ENCODE measurements around the gene JRKL. TPM values are rescaled to one million over a fixed set of nuclear protein-coding genes. Genes with fewer than 3 reads are reported as not detected.

Gene JRKL
- total RNA-seq, 2 experiments from 2014 or later = 11.9 to 12.0 TPM

- H3K27ac Mint-ChIP-seq = no peak overlapping the region
Observed at GRCh38 chr11:96366024-96366423, 23.8 kb upstream of the JRKL start.

GRCh38 chr11:96367342-96367741, 22.5 kb upstream of the JRKL start:
- H3K27me3 Mint-ChIP-seq = no peaks in the 10 kb centered on the region
- H3K9me3 Mint-ChIP-seq = no peaks in the 10 kb centered on the region
- no peak overlapping the region for H3K4me3 Mint-ChIP-seq
- H3K27ac Mint-ChIP-seq = no peak overlapping the region
- CTCF ChIA-PET = no interaction called here
- H3K4me1 Mint-ChIP-seq = peaks cover 3% of the 10 kb centered on the region
- peaks cover 48% of the 10 kb centered on the region for H3K36me3 Mint-ChIP-seq (ENCODE audit: low read depth)
- POLR2A ChIA-PET = no interaction called here
- DNase-seq = no peak

More at GRCh38 chr11:96366024-96366423, 23.8 kb upstream of the JRKL start:
- no peak for DNase-seq
- Mint-ChIP-seq H3K9me3 (no peaks in the 10 kb centered on the region), H3K36me3 (ENCODE audit: low read depth) (peaks cover 43% of the 10 kb centered on the region), H3K4me1 (peaks cover 3% of the 10 kb centered on the region), H3K4me3 (no peak overlapping the region), H3K27me3 (no peaks in the 10 kb centered on the region)
- CTCF ChIA-PET = interaction anchor here (1.0 kb wide), 1 partner anchor 97 kb away, joined by 6 read pairs; no protein-coding TSS in a partner anchor
- POLR2A ChIA-PET = no interaction called here

GRCh38 chr11:96373826-96374225, 16.0 kb upstream of the JRKL start:
- ChIA-PET POLR2A (no interaction called here), CTCF (no interaction called here)
- H3K27ac Mint-ChIP-seq = no peak overlapping the region
- peaks cover 6% of the 10 kb centered on the region for H3K4me1 Mint-ChIP-seq
- no peaks in the 10 kb centered on the region for H3K27me3 Mint-ChIP-seq
- H3K4me3 Mint-ChIP-seq = no peak overlapping the region
- peaks cover 57% of the 10 kb centered on the region for H3K36me3 Mint-ChIP-seq (ENCODE audit: low read depth)
- no peak for DNase-seq
- no peaks in the 10 kb centered on the region for H3K9me3 Mint-ChIP-seq

DNA sequence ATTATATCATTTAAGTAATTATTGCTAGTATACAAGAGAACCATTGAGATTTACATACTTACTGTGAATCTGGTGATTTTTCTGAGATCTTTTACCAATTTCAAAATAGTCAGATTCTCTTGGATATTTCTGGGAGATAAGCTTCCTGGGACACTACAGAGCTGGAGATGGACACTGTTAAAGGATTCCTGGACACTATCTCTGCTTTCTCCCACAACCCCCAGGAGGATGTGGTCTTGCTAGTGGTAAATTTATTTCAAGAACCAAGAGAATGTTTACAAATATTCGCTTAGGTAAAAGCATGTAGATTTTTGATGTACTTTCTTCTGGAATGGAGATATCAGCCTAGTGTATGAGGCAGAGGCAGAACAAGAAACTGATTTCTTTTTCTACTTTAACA, 13.0 kb upstream of the JRKL start:
- H3K27me3 Mint-ChIP-seq = no peaks in the 10 kb centered on the region
- ChIA-PET POLR2A (no interaction called here), CTCF (no interaction called here)
- H3K9me3 Mint-ChIP-seq = no peaks in the 10 kb centered on the region
- H3K36me3 Mint-ChIP-seq (ENCODE audit: low read depth) = peaks cover 53% of the 10 kb centered on the region
- no peak for DNase-seq
- peaks cover 6% of the 10 kb centered on the region for H3K4me1 Mint-ChIP-seq
- no peak overlapping the region for H3K4me3 Mint-ChIP-seq
- H3K27ac Mint-ChIP-seq = no peak overlapping the region

GRCh38 chr11:96384156-96384555, 5.7 kb upstream of the JRKL start:
- H3K4me3 Mint-ChIP-seq = no peak overlapping the region
- peaks cover 51% of the 10 kb centered on the region for H3K36me3 Mint-ChIP-seq (ENCODE audit: low read depth)
- CTCF ChIA-PET = interaction anchor here (1.1 to 1.4 kb wide), 2 partner anchors 41 to 548 kb away, joined by 3 to 5 read pairs; partner anchors contain the start of gene MAML2

GRCh38 chr11:96385187-96385586, 4.6 kb upstream of the JRKL start:
- Mint-ChIP-seq H3K9me3 (no peaks in the 10 kb centered on the region), H3K27me3 (no peaks in the 10 kb centered on the region), H3K36me3 (ENCODE audit: low read depth) (peaks cover 46% of the 10 kb centered on the region)

More at GRCh38 chr11:96384156-96384555, 5.7 kb upstream of the JRKL start:
- no peak overlapping the region for H3K27ac Mint-ChIP-seq
- DNase-seq = no peak
- peaks cover 39% of the 10 kb centered on the region for H3K4me1 Mint-ChIP-seq
- POLR2A ChIA-PET = interaction anchor here (0.9 to 1.0 kb wide), 2 partner anchors 43 to 594 kb away, joined by 3 to 4 read pairs; partner anchors contain the start of genes CEP57 and FAM76B
- H3K27me3 Mint-ChIP-seq = no peaks in the 10 kb centered on the region
- no peaks in the 10 kb centered on the region for H3K9me3 Mint-ChIP-seq

DNA sequence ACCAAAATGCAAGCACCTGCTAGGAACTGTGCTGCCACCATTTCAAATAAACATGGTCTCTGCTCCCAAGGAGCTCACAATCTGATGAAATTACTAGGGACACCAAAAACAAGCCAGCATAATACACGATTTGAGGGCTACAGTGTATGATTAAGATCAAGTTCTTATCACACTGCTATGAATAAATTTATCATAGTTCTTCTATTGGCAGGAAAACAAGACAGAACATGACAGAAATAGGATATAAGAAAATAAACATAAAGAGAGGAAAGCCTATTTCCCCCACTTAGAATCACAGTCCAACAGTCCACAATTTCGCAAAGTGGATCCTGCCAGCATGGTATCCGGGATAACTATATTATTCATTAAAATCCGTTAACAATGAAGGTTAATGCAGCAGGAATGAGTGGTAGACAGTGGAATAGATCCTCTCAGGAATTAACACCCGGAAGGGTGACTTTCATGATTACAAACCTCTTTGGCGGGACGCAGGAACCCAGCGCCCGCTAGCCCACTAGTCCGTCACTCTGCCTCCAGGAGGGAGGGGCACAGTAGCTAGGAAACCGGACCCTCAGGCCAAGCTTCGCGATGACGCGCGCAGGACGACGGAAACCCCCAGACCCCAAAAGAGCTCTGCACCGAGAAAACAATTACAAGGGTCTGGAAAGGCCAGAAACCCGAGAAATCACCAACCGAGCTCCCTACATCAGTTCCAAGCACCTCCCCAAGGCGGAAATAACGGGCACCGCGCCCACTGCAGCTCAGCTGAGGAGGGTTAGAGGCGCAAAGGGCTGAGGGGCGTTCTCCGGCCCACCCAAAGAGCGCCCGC, 708 bp upstream of the JRKL start:
- CTCF ChIA-PET = interaction anchor here (0.6 to 4.6 kb wide), 13 partner anchors 48 to 599 kb away, joined by 3 to 83 read pairs (median 5); partner anchors contain the start of genes CEP57, FAM76B and MAML2
- Mint-ChIP-seq H3K36me3 (ENCODE audit: low read depth) (peaks cover 48% of the 10 kb centered on the region), H3K4me3 (peak overlapping the region; percentile 85), H3K27ac (peak overlapping the region; percentile 81), H3K4me1 (peaks cover 58% of the 10 kb centered on the region), H3K27me3 (no peaks in the 10 kb centered on the region), H3K9me3 (no peaks in the 10 kb centered on the region)
- DNase-seq = no peak
- POLR2A ChIA-PET = interaction anchor here (0.7 to 3.5 kb wide), 31 partner anchors 9 to 1321 kb away, joined by 3 to 110 read pairs (median 5); partner anchors contain the start of genes CEP57, ENDOD1, FAM76B and MAML2

More at GRCh38 chr11:96385187-96385586, 4.6 kb upstream of the JRKL start:
- Mint-ChIP-seq H3K4me3 (no peak overlapping the region), H3K4me1 (peaks cover 39% of the 10 kb centered on the region), H3K27ac (no peak overlapping the region)
- ChIA-PET CTCF (no interaction called here), POLR2A (interaction anchor here (1.0 to 1.4 kb wide), 2 partner anchors 44 to 596 kb away, joined by 3 read pairs; partner anchors contain the start of gene FAM76B)
- DNase-seq = no peak

DNA sequence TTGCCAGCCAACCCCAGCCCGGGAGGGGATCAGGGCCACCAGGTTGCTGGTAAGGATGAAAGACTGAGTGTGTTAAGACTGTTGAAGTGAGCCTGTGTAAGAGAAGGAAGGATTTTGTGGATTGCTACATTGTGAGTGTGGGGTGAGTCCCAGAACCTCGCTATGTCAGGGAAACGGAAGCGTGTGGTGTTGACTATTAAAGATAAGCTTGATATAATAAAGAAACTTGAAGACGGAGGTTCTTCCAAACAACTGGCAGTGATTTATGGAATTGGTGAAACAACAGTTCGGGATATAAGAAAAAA, 627 bp downstream of the JRKL start:
- H3K27me3 Mint-ChIP-seq = no peaks in the 10 kb centered on the region
- CTCF ChIA-PET = interaction anchor here (1.0 to 4.6 kb wide), 6 partner anchors 50 to 600 kb away, joined by 3 to 83 read pairs (median 16); partner anchors contain the start of genes CEP57, FAM76B and MAML2

GRCh38 chr11:96391698-96392307, 2.0 kb downstream of the JRKL start:
- Mint-ChIP-seq H3K36me3 (ENCODE audit: low read depth) (peaks cover 31% of the 10 kb centered on the region), H3K9me3 (no peaks in the 10 kb centered on the region), H3K4me3 (no peak overlapping the region), H3K27me3 (no peaks in the 10 kb centered on the region), H3K27ac (no peak overlapping the region), H3K4me1 (peaks cover 48% of the 10 kb centered on the region)
- no peak for DNase-seq
- ChIA-PET POLR2A (interaction anchor here (1.3 kb wide), 1 partner anchor 602 kb away, joined by 3 read pairs; no protein-coding TSS in a partner anchor), CTCF (interaction anchor here (1.4 kb wide), 1 partner anchor 556 kb away, joined by 3 read pairs; no protein-coding TSS in a partner anchor)

More for the DNA sequence above, 627 bp downstream of the JRKL start:
- DNase-seq = no peak
- H3K4me3 Mint-ChIP-seq = peak overlapping the region; percentile 85
- peaks cover 52% of the 10 kb centered on the region for H3K4me1 Mint-ChIP-seq
- peaks cover 39% of the 10 kb centered on the region for H3K36me3 Mint-ChIP-seq (ENCODE audit: low read depth)
- no peaks in the 10 kb centered on the region for H3K9me3 Mint-ChIP-seq
- POLR2A ChIA-PET = interaction anchor here (0.5 to 3.5 kb wide), 21 partner anchors 10 to 1422 kb away, joined by 3 to 110 read pairs (median 5); partner anchors contain the start of genes CEP57, CWC15, FAM76B and KDM4D
- H3K27ac Mint-ChIP-seq = peak overlapping the region; percentile 81

GRCh38 chr11:96393753-96394348, 4.0 kb downstream of the JRKL start:
- Mint-ChIP-seq H3K36me3 (ENCODE audit: low read depth) (peaks cover 19% of the 10 kb centered on the region), H3K27ac (no peak overlapping the region), H3K27me3 (no peaks in the 10 kb centered on the region), H3K4me3 (no peak overlapping the region), H3K4me1 (peaks cover 27% of the 10 kb centered on the region), H3K9me3 (no peaks in the 10 kb centered on the region)
- ChIA-PET CTCF (interaction anchor here (0.6 to 3.3 kb wide), 26 partner anchors 9 to 1239 kb away, joined by 3 to 44 read pairs (median 4); partner anchors contain the start of genes CEP57, FAM76B, MAML2 and MTMR2), POLR2A (interaction anchor here (0.7 to 2.6 kb wide), 3 partner anchors 51 to 604 kb away, joined by 3 to 17 read pairs (median 3); partner anchors contain the start of genes CEP57, FAM76B and MAML2)
- no peak for DNase-seq

DNA sequence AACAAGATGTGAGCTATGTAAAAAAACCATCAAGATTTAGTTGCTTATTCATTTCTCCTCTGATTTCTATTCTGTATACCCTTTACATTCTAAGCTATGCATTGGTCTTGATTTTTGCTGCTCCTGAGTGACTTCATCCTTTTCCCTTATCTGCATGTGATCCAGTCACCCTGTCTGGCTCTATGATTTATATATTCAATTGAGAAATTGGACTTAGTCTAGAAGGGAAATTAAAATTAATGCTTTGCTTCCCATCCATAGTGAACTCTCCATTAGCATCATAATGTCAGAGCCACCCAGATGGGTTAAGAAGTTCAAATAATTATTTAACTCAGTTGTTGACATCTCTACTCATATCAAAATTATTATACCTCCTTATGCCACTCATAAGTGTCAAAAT, 5.0 kb downstream of the JRKL start:
- Mint-ChIP-seq H3K4me1 (peaks cover 26% of the 10 kb centered on the region), H3K27me3 (no peaks in the 10 kb centered on the region), H3K4me3 (no peak overlapping the region), H3K36me3 (ENCODE audit: low read depth) (peaks cover 19% of the 10 kb centered on the region), H3K9me3 (no peaks in the 10 kb centered on the region), H3K27ac (no peak overlapping the region)
- DNase-seq = no peak
- CTCF ChIA-PET = interaction anchor here (1.5 to 3.3 kb wide), 11 partner anchors 51 to 604 kb away, joined by 4 to 44 read pairs (median 10); partner anchors contain the start of genes CEP57, FAM76B and MAML2
- POLR2A ChIA-PET = interaction anchor here (2.6 kb wide), 1 partner anchor 605 kb away, joined by 17 read pairs; the partner anchor contains the start of genes CEP57 and FAM76B

- CTCF ChIA-PET = interaction anchor here (1.5 kb wide), 1 partner anchor 560 kb away, joined by 5 read pairs; no protein-coding TSS in a partner anchor
- DNase-seq = no peak
- Mint-ChIP-seq H3K36me3 (ENCODE audit: low read depth) (peaks cover 3% of the 10 kb centered on the region), H3K4me3 (no peak overlapping the region), H3K27me3 (no peaks in the 10 kb centered on the region), H3K27ac (no peak overlapping the region), H3K4me1 (peaks cover 12% of the 10 kb centered on the region), H3K9me3 (no peaks in the 10 kb centered on the region)
- POLR2A ChIA-PET = no interaction called here
Observed at GRCh38 chr11:96396637-96397036, 6.8 kb downstream of the JRKL start.

All from activated CD4-positive, alpha-beta memory T cell treated with anti-CD3 and anti-CD28 coated beads, Interleukin-2, amount 10 ng/mL, durations not matched to agents 7 days and 5 days (primary cell).